ENCODE measurements around the gene PTK7.

DNA sequence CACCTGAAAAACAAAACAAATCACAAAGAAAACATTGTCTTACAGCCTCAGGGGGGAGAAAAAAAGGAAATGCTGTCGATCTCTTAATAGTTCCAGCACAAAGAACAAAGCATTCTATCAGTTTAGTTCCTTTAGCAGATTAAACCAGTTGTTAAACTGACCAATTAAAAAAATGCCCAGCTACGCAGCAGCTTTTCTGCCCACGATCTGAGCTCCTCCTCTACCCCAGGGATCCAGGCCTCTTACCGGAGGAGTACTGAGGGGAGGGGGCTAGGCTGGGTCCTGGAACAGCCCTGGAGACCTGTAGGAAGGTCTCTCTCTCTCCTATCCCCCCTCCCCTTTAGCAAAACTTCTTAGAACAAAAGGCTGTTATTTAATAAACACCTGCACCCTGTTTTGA, 13.4 kb downstream of the PTK7 start:
- TF ChIP-seq EZH2phosphoT487 (conservative IDR thresholded peaks at IDR 0.05; ENCODE audit: low read length): no peak
- TF ChIP-seq, protein P1, sequence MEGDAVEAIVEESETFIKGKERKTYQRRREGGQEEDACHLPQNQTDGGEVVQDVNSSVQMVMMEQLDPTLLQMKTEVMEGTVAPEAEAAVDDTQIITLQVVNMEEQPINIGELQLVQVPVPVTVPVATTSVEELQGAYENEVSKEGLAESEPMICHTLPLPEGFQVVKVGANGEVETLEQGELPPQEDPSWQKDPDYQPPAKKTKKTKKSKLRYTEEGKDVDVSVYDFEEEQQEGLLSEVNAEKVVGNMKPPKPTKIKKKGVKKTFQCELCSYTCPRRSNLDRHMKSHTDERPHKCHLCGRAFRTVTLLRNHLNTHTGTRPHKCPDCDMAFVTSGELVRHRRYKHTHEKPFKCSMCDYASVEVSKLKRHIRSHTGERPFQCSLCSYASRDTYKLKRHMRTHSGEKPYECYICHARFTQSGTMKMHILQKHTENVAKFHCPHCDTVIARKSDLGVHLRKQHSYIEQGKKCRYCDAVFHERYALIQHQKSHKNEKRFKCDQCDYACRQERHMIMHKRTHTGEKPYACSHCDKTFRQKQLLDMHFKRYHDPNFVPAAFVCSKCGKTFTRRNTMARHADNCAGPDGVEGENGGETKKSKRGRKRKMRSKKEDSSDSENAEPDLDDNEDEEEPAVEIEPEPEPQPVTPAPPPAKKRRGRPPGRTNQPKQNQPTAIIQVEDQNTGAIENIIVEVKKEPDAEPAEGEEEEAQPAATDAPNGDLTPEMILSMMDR (IDR thresholded peaks at IDR 0.05; ENCODE audit: insufficient read depth, low read length, poor library complexity, severe bottlenecking): no peak

Measured in SU-DHL-6 (cell line).